GM12873 (cell line): ENCODE results near the gene APBB1IP.

Experiments
- TF ChIP-seq, protein P1 (sequence below): IDR thresholded peaks from 2 replicates; pipeline ENCODE4 v1.5.1; 2012; ENCODE audit warnings: low read depth, mild to moderate bottlenecking, moderate library complexity, low read length, control low read depth; ENCODE audit not compliant: insufficient read depth; ENCODE audit errors: missing control alignments

The APBB1IP gene

GRCh38 chr10:26519803-26520202, 81.7 kb downstream of the APBB1IP start:
- TF ChIP-seq, protein P1, sequence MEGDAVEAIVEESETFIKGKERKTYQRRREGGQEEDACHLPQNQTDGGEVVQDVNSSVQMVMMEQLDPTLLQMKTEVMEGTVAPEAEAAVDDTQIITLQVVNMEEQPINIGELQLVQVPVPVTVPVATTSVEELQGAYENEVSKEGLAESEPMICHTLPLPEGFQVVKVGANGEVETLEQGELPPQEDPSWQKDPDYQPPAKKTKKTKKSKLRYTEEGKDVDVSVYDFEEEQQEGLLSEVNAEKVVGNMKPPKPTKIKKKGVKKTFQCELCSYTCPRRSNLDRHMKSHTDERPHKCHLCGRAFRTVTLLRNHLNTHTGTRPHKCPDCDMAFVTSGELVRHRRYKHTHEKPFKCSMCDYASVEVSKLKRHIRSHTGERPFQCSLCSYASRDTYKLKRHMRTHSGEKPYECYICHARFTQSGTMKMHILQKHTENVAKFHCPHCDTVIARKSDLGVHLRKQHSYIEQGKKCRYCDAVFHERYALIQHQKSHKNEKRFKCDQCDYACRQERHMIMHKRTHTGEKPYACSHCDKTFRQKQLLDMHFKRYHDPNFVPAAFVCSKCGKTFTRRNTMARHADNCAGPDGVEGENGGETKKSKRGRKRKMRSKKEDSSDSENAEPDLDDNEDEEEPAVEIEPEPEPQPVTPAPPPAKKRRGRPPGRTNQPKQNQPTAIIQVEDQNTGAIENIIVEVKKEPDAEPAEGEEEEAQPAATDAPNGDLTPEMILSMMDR: no peak

GRCh38 chr10:26520575-26520974, 82.4 kb downstream of the APBB1IP start:
- TF ChIP-seq, protein P1: no peak

DNA sequence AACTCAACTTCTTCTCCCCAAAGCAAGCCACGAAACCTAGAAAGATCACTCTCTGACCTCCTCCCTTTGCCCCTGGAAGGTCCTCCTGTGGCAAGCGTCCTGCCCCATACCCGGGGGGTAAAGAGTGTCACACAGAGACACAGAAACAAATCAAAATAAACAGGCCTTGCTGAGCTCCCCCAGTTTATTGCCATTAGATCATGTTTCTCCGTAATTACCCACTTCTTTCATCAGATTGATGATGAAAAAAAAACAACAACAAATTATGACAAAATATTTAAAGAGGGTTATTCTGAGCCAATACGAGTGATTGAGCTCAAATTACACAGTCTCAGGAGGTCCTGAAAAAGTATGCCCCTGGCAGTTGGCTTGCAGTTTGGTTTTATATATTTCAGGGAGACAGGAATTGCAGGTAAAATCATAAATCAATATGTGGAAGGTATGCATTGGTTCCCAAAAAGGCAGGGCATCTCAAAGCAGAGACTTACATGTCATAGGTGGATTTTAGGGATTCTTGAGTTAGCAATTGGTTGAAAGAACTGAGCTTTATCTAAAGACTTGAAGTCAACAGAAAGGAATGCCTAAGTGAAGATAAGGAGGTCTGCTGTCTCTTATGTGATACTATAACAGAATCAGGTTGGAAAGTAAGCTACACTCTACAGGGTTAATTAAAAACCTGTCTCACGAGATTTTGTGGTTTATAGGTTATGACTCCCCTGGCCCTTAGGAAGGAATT, 86.2 kb downstream of the APBB1IP start:
- TF ChIP-seq, protein P1: no peak

DNA sequence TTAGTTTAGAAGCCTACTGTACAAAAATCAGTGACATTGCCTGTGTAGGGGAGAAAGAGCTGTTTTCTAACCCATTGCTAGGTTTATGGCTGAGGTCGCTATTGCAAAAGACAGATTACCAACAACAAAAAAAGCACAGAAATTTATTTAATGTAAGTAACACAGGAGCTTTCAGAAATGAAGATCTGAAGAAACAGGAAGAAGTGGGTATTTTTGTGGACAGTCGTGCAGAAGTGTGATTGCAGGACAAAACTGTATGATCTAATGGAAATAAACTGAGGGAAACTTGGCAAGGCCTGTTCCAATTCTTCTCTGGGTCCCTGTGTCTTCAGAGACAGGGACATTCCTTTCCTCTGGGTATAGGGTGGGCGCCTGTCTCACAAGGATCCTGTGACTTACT, 87.4 kb downstream of the APBB1IP start:
- TF ChIP-seq, protein P1: no peak

DNA sequence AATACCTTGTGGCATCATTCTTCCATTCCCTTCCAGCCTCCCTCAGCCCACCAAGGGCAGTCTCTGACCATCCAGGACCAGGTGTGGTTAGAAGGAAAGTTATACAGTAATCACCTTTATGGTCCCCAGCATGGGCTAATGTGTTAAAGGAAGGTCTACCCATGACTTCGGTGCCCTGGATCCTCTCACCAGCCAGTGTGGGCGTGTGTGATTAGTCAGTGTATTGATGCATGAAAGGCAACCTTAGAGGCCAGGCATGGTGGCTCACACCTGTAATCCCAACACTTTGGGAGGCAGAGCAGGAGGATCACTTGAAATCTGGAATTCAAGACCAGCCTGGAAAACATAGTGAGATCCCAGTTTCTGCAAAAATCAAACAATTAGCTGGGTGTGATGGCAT, 88.9 kb downstream of the APBB1IP start:
- TF ChIP-seq, protein P1: no peak

GRCh38 chr10:26528048-26528447, 89.9 kb downstream of the APBB1IP start:
- TF ChIP-seq, protein P1: no peak

GRCh38 chr10:26528715-26529393, 90.7 kb downstream of the APBB1IP start:
- TF ChIP-seq, protein P1: no peak
